ENCODE data around the gene DACT2.

DNA sequence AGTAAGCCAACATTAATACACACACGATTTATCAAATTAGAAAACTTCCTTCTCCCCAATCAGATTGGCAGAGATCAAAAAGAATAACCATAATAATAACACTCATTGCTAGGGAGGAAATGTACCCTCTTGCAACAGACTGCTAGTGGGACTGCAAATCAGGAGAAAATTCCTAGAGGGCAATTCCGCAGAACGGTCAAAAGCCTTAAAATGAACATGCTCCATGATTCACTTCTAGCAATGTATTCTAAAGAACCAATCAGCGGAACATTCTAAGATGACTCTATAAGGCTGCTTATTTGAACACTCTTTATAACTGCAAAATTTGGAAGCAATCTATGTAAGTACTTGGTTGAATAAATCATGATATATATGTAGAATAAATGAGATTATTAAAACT lies 8.5 kb upstream of the DACT2 start:
- TF ChIP-seq, protein P1, sequence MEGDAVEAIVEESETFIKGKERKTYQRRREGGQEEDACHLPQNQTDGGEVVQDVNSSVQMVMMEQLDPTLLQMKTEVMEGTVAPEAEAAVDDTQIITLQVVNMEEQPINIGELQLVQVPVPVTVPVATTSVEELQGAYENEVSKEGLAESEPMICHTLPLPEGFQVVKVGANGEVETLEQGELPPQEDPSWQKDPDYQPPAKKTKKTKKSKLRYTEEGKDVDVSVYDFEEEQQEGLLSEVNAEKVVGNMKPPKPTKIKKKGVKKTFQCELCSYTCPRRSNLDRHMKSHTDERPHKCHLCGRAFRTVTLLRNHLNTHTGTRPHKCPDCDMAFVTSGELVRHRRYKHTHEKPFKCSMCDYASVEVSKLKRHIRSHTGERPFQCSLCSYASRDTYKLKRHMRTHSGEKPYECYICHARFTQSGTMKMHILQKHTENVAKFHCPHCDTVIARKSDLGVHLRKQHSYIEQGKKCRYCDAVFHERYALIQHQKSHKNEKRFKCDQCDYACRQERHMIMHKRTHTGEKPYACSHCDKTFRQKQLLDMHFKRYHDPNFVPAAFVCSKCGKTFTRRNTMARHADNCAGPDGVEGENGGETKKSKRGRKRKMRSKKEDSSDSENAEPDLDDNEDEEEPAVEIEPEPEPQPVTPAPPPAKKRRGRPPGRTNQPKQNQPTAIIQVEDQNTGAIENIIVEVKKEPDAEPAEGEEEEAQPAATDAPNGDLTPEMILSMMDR (IDR thresholded peaks at IDR 0.05 in 4 of 5, conservative IDR thresholded peaks at IDR 0.05 in 1 of 5): no peak
- TF ChIP-seq POLR2A (IDR thresholded peaks at IDR 0.05): no peak

Measured in gastrocnemius medialis (tissue), 4 donors.